Measurements from ENCODE around the gene SESN3.
A peak's percentile ranks its signal among the peaks of the same experiment; 100 is the strongest.

Gene SESN3

DNA sequence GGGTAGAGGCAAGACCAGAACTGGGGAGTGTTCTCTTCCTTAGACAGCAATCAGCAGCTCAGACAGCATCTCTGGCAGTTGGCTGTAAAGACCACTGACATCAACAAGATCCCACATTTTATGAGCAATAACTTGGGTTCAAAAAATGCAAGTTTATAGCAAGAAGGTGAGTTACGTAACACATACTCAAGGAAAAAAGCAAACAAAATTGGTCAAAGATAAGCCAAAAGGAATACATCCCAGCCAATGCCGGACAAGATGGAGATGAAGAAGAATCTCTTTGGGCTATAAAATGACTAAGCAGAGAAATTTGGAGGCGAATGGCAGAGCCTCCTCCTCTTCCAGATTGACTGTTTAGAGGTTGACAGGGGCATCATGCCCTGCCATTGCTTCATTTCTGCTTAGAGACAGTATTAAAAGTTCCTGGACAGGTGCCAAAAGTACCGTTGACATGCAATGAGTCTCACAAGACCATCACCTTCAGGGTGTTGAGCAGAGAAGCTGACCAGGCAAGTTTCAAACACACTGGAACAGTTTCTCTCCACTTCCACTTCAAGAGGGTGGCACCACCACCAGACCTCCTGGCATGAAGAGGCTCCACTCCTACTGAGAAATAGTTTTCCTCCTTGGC is 85.5 kb downstream of the SESN3 start:
- H3K4me3 ChIP-seq (ENCODE audit: insufficient read depth in 1 of 2, low read depth in 1 of 2, low read length in 2 of 2) = no peak overlapping the region
- no peaks in the 10 kb centered on the region for H3K9me3 ChIP-seq (ENCODE audit: control insufficient read depth, low read length)
- H3K4ac ChIP-seq (ENCODE audit: low read depth in 1 of 2, low read length in 2 of 2) = peak overlapping the region; percentile 62 to 92
- no peak overlapping the region for H3K4me2 ChIP-seq (ENCODE audit: low read length, poor library complexity, severe bottlenecking)
- no peak overlapping the region for H2BK15ac ChIP-seq (ENCODE audit: low read depth, poor library complexity, severe bottlenecking)
- H3K27me3 ChIP-seq (ENCODE audit: control insufficient read depth in 1 of 2, insufficient read depth in 1 of 2, low read length in 2 of 2) = peaks cover 0 to 8% of the 10 kb centered on the region in 2 experiments
- no peak overlapping the region for H3K14ac ChIP-seq (ENCODE audit: low read length in 2 of 2)
- peak overlapping the region; percentile 21 for H2BK120ac ChIP-seq (ENCODE audit: low read depth, low read length)
- no peak overlapping the region for H2AK5ac ChIP-seq (ENCODE audit: low read length, severe bottlenecking)
- WGBS = 68% methylated on average over 3 of the region's 4 CpGs
- H4K8ac ChIP-seq (ENCODE audit: low read length) = peak overlapping the region; percentile 56
- no peak overlapping the region for H3K23ac ChIP-seq (ENCODE audit: low read length in 2 of 2)
- peak overlapping the region; percentile 46 to 53 for H2BK12ac ChIP-seq (ENCODE audit: low read length in 2 of 2)
- H4K91ac ChIP-seq (ENCODE audit: low read length) = peak overlapping the region; percentile 85
- H2AFZ ChIP-seq (ENCODE audit: low read depth, low read length) = no peak overlapping the region
- H3K18ac ChIP-seq (ENCODE audit: low read depth in 1 of 2, low read length in 2 of 2) = peak overlapping the region; percentile 10 to 81
- no peak for DNase-seq
- no peak overlapping the region for H2BK5ac ChIP-seq (ENCODE audit: low read depth, low read length, poor library complexity, severe bottlenecking)
- no peaks in the 10 kb centered on the region for H3K36me3 ChIP-seq (ENCODE audit: control insufficient read depth in 1 of 2, insufficient read depth in 2 of 2, low read depth in 1 of 2, low read length in 2 of 2)
- H3K79me1 ChIP-seq (replicated peaks; ENCODE audit: low read length, poor library complexity, severe bottlenecking) = no peaks in the 10 kb centered on the region
- H3K27ac ChIP-seq (ENCODE audit: low read length, poor library complexity, severe bottlenecking) = no peak overlapping the region
- H3K9ac ChIP-seq (ENCODE audit: low read length) = no peak overlapping the region
- H3K4me1 ChIP-seq (ENCODE audit: control insufficient read depth, insufficient read depth, low read depth, low read length) = peaks cover 14% of the 10 kb centered on the region

DNA sequence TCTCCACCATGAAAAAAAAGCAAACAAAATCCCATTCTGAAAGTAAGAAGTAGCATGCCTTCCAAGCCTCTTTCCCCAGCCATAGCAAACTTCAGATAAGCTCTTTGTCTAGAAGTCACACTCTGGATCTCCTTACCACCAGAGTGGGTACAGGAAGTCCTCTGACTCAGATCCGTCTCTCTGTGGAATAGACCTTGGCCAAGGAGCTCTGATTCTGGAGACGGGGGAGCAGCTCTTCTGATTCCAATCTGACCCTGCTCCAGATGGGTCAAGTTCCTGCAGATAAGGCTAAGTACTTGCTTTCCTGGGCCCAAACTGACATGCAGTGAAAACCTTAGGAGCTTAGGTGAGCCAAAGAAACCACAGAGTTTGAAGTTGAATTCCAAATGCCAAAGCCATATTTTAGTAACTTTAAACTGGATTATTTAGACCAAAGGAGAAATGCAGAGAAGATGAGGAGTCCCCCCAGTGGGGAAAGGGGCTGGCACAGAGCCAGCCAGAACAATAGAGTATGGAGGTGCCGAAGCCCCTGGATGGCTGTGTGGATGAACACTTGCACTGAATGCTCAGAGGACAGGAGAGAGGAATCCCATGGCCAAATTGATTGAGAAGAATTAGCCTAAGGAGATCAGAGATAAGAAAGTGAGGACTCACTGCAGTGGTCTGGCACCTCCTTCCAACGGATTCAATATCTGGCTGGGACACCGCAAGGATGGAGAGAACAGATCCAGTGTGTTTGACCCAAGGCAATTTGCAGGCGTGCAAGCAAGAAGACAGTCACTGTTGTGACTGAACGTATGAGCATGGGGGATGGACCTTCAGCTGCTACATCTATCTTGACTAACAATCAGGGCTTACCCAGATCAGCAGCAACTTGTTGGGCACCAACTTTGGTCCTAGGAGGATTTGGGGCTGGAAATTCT is 86.4 kb downstream of the SESN3 start:
- H2BK120ac ChIP-seq (ENCODE audit: low read depth, low read length) = peak overlapping the region; percentile 36

DNA sequence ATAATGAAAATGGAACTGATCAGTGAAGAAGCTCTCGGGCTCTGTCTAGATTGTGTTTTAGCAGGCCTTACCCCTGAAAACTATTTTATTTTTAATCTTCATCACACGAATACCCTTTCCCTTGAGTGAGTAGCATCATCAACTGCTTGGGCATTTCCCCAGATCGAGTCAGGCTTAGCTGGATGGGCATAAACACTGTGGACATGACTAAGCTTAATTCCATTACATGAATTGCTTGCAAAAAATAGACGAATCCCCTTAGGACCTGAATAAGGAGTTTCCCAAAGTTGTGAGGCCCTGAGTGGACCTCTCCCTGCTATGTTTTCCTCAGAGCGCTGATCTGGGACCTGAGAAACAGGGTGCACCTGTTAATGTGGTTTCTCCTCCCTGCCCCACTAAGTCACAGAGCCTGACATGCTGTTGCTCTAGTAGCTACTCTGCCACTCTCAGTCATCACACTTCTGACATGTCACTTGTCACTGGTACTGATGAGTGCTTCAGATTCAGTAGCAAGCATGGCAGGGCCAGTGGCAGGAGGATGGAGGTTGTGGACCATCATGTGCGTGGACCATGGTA is 87.8 kb downstream of the SESN3 start:
- H3K9me3 ChIP-seq (ENCODE audit: control insufficient read depth, low read length) = no peaks in the 10 kb centered on the region
- H2AFZ ChIP-seq (ENCODE audit: low read depth, low read length) = no peak overlapping the region
- H2BK5ac ChIP-seq (ENCODE audit: low read depth, low read length, poor library complexity, severe bottlenecking) = no peak overlapping the region
- no peak overlapping the region for H2BK120ac ChIP-seq (ENCODE audit: low read depth, low read length)
- DNase-seq = peak; percentile 42
- H4K8ac ChIP-seq (ENCODE audit: low read length) = peak overlapping the region; percentile 45
- peak overlapping the region; percentile 52 to 69 for H3K18ac ChIP-seq (ENCODE audit: low read depth in 1 of 2, low read length in 2 of 2)
- H3K9ac ChIP-seq (ENCODE audit: low read length) = peak overlapping the region; percentile 40
- H3K79me1 ChIP-seq (replicated peaks; ENCODE audit: low read length, poor library complexity, severe bottlenecking) = no peaks in the 10 kb centered on the region
- H3K4ac ChIP-seq (ENCODE audit: low read depth in 1 of 2, low read length in 2 of 2) = peak overlapping the region; percentile 6 to 62
- peak overlapping the region in 1 of 2 experiments; percentile 5 for H3K4me3 ChIP-seq (ENCODE audit: insufficient read depth in 1 of 2, low read depth in 1 of 2, low read length in 2 of 2)
- peak overlapping the region in 1 of 2 experiments; percentile 44 for H3K14ac ChIP-seq (ENCODE audit: low read length in 2 of 2)
- 75% methylated on average over 6 of the region's 6 CpGs for WGBS
- H3K36me3 ChIP-seq (ENCODE audit: control insufficient read depth in 1 of 2, insufficient read depth in 2 of 2, low read depth in 1 of 2, low read length in 2 of 2) = no peaks in the 10 kb centered on the region
- peak overlapping the region; percentile 80 for H4K91ac ChIP-seq (ENCODE audit: low read length)
- no peak overlapping the region for H3K23ac ChIP-seq (ENCODE audit: low read length in 2 of 2)
- peaks cover 2% of the 10 kb centered on the region for H3K4me1 ChIP-seq (ENCODE audit: control insufficient read depth, insufficient read depth, low read depth, low read length)
- peak overlapping the region; percentile 65 to 91 for H2BK12ac ChIP-seq (ENCODE audit: low read length in 2 of 2)
- H3K4me2 ChIP-seq (ENCODE audit: low read length, poor library complexity, severe bottlenecking) = no peak overlapping the region
- H3K27me3 ChIP-seq (ENCODE audit: control insufficient read depth in 1 of 2, insufficient read depth in 1 of 2, low read length in 2 of 2) = peaks cover 0 to 14% of the 10 kb centered on the region in 2 experiments
- no peak overlapping the region for H2AK5ac ChIP-seq (ENCODE audit: low read length, severe bottlenecking)
- no peak overlapping the region for H2BK15ac ChIP-seq (ENCODE audit: low read depth, poor library complexity, severe bottlenecking)
- no peak overlapping the region for H3K27ac ChIP-seq (ENCODE audit: low read length, poor library complexity, severe bottlenecking)

More for the DNA sequence above, 86.4 kb downstream of the SESN3 start:
- H3K36me3 ChIP-seq (ENCODE audit: control insufficient read depth in 1 of 2, insufficient read depth in 2 of 2, low read depth in 1 of 2, low read length in 2 of 2) = no peaks in the 10 kb centered on the region
- H4K91ac ChIP-seq (ENCODE audit: low read length) = peak overlapping the region; percentile 71
- H4K8ac ChIP-seq (ENCODE audit: low read length) = peak overlapping the region; percentile 86
- H3K4me3 ChIP-seq (ENCODE audit: insufficient read depth in 1 of 2, low read depth in 1 of 2, low read length in 2 of 2) = no peak overlapping the region
- H3K4ac ChIP-seq (ENCODE audit: low read depth in 1 of 2, low read length in 2 of 2) = peak overlapping the region; percentile 3 to 27
- peaks cover 7% of the 10 kb centered on the region for H3K4me1 ChIP-seq (ENCODE audit: control insufficient read depth, insufficient read depth, low read depth, low read length)
- no peak overlapping the region for H3K9ac ChIP-seq (ENCODE audit: low read length)
- no peak overlapping the region for H3K14ac ChIP-seq (ENCODE audit: low read length in 2 of 2)
- no peak overlapping the region for H2BK5ac ChIP-seq (ENCODE audit: low read depth, low read length, poor library complexity, severe bottlenecking)
- H3K27me3 ChIP-seq (ENCODE audit: control insufficient read depth in 1 of 2, insufficient read depth in 1 of 2, low read length in 2 of 2) = peaks cover 0 to 14% of the 10 kb centered on the region in 2 experiments
- H3K4me2 ChIP-seq (ENCODE audit: low read length, poor library complexity, severe bottlenecking) = no peak overlapping the region
- no peak overlapping the region for H2AK5ac ChIP-seq (ENCODE audit: low read length, severe bottlenecking)
- H2BK12ac ChIP-seq (ENCODE audit: low read length in 2 of 2) = peak overlapping the region; percentile 44 to 91
- no peak overlapping the region for H3K23ac ChIP-seq (ENCODE audit: low read length in 2 of 2)
- no peak overlapping the region for H3K27ac ChIP-seq (ENCODE audit: low read length, poor library complexity, severe bottlenecking)
- no peak overlapping the region for H2AFZ ChIP-seq (ENCODE audit: low read depth, low read length)
- 60% methylated on average over 7 of the region's 7 CpGs for WGBS
- H2BK15ac ChIP-seq (ENCODE audit: low read depth, poor library complexity, severe bottlenecking) = no peak overlapping the region
- peak; percentile 47 for DNase-seq
- no peaks in the 10 kb centered on the region for H3K9me3 ChIP-seq (ENCODE audit: control insufficient read depth, low read length)
- peak overlapping the region; percentile 26 to 69 for H3K18ac ChIP-seq (ENCODE audit: low read depth in 1 of 2, low read length in 2 of 2)
- no peaks in the 10 kb centered on the region for H3K79me1 ChIP-seq (replicated peaks; ENCODE audit: low read length, poor library complexity, severe bottlenecking)

DNA sequence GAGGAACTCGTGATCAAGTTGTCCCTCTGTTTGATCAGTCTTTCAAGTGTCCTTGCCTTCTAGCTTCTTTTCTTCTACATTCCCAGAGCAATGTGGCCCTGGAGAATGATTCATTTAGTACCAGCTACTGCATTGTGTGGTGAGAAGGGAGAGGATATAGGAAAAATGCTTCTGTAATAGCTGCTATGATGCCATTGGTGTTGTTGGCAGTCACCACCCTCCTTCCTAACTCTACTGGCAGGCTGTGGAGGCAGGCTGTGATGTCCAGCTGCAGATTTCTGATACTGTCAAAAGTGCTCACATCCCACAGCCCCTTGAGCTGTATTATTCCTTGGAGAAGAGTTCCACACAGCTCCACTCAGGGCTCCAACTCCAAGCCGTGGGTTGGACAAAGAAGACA is 88.6 kb downstream of the SESN3 start:
- DNase-seq = no peak
- Histone ChIP-seq H3K79me1 (replicated peaks; ENCODE audit: low read length, poor library complexity, severe bottlenecking) (no peaks in the 10 kb centered on the region), H2AFZ (ENCODE audit: low read depth, low read length) (no peak overlapping the region), H3K4ac (ENCODE audit: low read depth in 1 of 2, low read length in 2 of 2) (no peak overlapping the region), H3K27ac (ENCODE audit: low read length, poor library complexity, severe bottlenecking) (no peak overlapping the region), H3K4me1 (ENCODE audit: control insufficient read depth, insufficient read depth, low read depth, low read length) (no peaks in the 10 kb centered on the region), H2BK5ac (ENCODE audit: low read depth, low read length, poor library complexity, severe bottlenecking) (no peak overlapping the region), H3K9me3 (ENCODE audit: control insufficient read depth, low read length) (no peaks in the 10 kb centered on the region), H3K18ac (ENCODE audit: low read depth in 1 of 2, low read length in 2 of 2) (peak overlapping the region in 1 of 2 experiments; percentile 11), H2BK12ac (ENCODE audit: low read length in 2 of 2) (peak overlapping the region in 1 of 2 experiments; percentile 31), H3K27me3 (ENCODE audit: control insufficient read depth in 1 of 2, insufficient read depth in 1 of 2, low read length in 2 of 2) (peaks cover 0 to 14% of the 10 kb centered on the region in 2 experiments), H2BK15ac (ENCODE audit: low read depth, poor library complexity, severe bottlenecking) (no peak overlapping the region), H3K4me2 (ENCODE audit: low read length, poor library complexity, severe bottlenecking) (no peak overlapping the region), H2BK120ac (ENCODE audit: low read depth, low read length) (no peak overlapping the region), H3K4me3 (ENCODE audit: insufficient read depth in 1 of 2, low read depth in 1 of 2, low read length in 2 of 2) (no peak overlapping the region), H3K9ac (ENCODE audit: low read length) (peak overlapping the region; percentile 40), H3K14ac (ENCODE audit: low read length in 2 of 2) (no peak overlapping the region), H2AK5ac (ENCODE audit: low read length, severe bottlenecking) (no peak overlapping the region), H4K91ac (ENCODE audit: low read length) (no peak overlapping the region), H3K23ac (ENCODE audit: low read length in 2 of 2) (no peak overlapping the region), H4K8ac (ENCODE audit: low read length) (no peak overlapping the region), H3K36me3 (ENCODE audit: control insufficient read depth in 1 of 2, insufficient read depth in 2 of 2, low read depth in 1 of 2, low read length in 2 of 2) (no peaks in the 10 kb centered on the region)
- WGBS = 100% methylated on average over 1 of the region's 2 CpGs
